GM19467 (cell line): Measurements from ENCODE around the gene ISG20L2.

Experiments used
- ATAC-seq: cut with Tn5 transposase; IDR thresholded peaks from one replicate; pipeline ENCODE4 v1.9.1; 2021; ENCODE audit warnings: mild to moderate bottlenecking, moderate library complexity; ENCODE audit not compliant: unreplicated experiment

ISG20L2 gene

DNA sequence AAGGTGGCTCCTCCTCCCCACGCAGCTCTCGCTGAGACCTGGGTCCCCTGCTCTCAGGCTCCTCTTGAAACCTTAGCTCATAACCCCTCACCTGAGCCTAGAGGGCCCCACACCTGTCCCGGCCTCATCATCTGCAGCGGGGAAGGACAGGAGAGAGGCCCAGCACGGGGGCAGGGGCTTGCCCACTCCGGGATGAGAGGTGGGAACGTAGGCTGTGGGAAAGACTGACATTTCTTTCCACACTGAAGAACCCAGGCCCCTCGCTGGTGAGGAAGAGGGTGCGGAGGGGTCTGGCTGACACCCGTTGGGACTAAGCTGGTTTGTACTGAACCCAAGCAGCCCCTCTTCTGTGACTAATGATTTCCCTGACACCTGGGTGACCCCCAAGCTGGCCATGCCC lies 37.4 kb downstream of the ISG20L2 start:
- ATAC-seq: no peak

DNA sequence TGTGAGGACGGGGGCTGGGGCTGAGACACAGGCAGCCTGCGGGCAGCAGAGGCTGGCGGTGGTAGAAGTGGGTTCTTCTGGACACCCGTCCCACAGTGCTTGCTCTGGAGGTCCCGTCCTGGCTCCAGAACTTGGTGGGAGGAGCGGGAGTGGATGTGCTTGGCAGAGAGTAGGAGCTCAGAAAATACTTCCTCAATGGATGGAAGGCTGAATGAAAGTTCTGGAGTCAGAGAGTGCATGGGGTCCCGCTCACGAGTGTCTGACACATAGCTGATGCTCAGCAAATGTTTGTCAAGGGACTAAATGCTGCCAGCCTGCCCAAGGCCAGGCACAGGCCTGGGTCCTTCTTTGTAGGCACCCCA lies 37.9 kb downstream of the ISG20L2 start:
- ATAC-seq: no peak

DNA sequence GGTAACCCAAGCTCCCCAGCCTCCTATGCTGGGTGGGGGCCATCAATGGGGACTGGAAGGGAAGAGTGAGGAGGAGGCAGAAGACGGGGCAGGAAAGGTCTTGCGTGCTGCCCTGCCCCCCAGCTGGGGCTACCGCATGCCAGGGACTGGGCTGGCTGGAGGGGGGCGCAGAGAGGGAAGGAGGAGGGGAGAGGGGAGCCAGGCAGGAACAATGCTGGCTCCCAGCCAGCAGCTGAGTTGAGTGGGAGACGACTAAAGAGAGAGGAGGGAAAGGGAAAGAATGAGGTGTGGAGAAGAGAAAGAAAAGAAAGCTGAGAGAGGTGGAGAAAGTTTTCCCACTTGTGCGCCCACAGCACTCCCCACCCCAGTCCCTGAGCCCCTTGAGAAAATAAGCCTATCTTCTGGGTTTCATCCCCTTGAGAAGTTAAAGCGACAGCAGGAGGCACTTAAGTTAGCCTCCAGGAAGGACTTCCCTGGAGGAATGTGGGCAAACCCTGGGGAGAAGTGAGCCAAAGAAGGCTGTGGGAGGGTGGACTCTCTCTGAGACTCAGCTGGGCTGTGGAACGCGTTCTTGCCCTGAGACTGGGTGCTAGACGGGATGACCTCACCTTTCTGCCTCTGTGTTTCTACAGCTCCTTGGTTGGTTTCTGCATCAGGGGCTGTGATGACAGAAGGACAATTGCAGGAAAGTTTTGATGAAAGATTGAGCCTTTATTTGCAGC lies 38.5 kb downstream of the ISG20L2 start:
- ATAC-seq: no peak

DNA sequence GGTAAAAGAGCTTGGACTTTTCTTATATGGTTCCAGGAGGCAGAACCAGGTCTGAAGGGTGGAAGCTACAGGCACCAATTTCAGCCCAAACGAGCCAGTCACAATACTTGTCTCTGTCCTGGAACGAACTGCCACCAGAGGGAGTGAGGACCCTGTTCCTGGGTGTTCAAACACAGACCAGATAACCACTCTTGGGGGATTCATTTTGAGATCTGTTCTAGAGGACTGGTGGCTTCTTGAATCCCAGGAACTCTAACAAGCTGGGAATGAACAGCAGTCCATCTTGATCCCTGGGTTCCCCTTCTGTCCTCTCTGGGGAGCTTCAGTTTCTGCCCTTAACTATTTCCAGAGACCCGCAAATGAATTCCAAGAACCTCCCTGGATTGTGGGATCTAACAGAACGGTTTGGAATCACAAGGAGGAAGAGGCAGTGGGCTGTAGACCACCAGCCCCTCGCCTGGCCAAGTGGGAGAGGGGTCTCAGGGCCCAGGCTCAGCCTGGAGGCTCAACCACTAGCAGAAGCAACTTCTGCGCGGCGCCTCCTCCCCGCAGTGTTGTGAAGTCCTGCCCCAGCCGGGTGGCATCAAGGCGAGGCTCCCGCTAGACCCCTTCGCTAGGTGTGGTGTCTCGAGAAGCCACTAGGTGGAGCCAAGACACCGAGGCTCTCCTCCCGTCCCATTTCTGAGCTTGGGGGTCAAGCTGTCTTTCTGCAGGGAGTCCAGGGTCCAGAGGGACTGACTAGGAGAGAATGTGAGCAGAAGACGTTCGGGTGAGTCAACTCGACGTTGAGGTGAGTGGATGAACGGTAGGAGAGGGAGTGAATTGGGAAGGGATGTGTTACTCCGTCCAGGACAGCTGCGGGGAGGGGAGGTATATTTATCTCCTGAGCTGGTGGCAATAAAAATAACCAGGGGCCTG lies 39.3 kb downstream of the ISG20L2 start:
- no peak for ATAC-seq

DNA sequence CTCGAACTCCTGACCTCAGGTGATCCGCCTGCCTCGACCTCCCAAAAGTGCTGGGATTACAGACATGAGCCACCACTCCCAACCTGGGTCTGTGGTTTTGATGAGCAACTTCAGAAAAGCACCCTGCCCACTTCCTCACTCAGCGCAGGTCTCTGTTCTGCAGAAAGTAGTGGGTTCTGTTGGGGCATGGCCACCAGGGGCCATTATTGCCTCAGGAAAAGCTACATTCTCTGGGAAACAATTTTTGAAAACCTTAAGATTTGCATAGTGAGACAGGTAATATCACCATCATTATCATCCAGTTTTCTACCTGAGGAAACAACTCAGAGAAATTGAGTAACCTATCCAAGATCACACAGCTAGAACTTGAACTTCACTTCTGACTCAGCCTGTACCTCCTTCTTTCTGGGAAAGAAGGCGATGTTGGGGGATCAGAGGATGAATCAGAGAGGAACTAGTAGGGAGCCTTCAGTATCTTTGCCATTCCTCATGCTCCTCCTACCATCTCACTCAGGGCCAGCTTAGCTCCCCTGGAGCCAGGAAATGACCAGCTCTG lies 44.3 kb downstream of the ISG20L2 start:
- ATAC-seq: no peak

DNA sequence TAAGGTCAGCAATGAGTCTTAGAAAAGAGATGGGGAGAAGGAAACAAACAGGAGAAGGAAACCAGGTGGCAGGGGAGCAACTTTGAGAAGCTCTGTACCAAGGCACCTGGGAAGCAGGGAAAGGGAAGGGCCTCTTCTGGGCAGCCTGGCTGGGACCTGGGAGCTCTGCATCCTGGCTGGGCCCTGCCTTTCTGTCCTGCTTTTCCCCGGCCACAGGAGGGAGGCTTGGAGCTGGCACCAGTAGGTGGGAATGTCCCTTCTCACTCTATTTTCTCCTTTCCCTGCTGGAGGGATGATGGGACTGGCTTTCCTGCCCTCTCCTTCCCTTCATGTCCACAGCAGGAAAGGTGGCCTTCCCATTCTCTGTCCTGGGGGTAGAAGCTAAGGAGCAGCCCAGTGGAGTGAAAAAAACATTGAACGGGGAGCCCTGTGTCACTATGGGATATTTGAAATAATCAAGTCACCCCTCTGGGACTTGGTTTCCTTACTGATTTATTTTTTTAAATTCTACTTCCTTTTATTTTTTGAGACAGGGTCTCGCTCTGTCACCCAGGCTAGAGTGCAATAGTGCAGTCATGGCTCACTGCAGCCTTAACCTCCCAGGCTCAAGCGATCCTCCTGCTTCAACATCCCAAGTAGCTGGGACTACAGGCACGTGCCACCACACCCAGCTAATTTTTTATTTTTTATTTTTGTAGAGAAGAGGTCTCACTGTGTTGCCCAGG lies 46.2 kb downstream of the ISG20L2 start:
- ATAC-seq: no peak

DNA sequence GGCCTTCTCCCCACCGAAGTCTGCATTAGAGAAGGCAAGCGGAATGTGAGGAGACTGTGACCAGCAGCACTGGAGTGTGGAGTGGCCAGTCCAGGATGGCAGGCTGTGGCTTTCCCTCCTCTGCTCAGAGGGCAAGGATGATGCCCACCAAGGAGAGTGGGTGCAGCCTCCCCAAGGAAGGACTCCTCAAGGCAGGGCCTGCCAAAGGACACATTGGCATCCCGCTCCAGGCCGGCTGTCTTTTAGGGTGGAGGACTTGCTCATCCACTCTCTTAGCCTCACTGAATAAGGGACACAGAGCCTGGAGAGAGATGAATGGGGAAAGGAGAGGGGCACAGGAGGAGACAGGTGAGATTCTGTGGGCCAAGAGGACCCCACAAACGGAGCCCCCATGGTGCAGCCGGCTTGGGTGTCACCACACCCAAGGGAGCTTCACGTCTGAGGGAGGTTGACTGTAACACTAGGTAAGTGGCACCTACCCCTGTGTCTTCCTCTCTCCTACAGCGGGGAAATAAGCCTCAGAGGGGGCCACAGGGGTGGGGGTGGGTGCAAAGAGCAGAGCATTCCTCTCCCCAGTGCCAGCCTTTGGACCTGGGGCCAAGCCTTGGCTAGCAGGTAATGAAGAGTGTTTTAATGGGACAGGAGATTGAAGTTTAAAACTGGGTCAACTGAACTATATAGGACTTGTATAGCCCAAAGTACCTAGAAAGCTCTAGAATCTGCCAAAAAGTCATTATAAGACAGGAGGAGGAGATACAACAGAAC lies 47.2 kb downstream of the ISG20L2 start:
- ATAC-seq: no peak

DNA sequence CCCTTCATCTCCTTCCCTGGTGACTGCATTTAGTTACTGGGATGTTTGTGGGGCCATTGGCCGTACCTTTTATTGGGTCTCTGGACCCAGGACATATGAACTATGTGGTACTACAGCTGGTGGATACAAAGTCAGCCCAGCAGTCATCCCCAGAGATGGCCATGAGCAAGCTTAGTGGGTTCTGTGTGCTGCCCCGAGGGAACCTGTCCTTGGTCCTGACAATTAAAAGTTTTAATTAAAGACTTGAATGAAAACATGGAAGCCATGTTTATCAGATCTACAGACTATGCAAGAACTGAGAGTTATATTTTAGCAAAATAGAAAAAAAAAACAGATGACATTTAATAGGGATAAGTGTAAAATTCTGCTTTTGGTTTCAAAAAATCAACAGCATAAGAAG lies 48.5 kb downstream of the ISG20L2 start:
- ATAC-seq: no peak

DNA sequence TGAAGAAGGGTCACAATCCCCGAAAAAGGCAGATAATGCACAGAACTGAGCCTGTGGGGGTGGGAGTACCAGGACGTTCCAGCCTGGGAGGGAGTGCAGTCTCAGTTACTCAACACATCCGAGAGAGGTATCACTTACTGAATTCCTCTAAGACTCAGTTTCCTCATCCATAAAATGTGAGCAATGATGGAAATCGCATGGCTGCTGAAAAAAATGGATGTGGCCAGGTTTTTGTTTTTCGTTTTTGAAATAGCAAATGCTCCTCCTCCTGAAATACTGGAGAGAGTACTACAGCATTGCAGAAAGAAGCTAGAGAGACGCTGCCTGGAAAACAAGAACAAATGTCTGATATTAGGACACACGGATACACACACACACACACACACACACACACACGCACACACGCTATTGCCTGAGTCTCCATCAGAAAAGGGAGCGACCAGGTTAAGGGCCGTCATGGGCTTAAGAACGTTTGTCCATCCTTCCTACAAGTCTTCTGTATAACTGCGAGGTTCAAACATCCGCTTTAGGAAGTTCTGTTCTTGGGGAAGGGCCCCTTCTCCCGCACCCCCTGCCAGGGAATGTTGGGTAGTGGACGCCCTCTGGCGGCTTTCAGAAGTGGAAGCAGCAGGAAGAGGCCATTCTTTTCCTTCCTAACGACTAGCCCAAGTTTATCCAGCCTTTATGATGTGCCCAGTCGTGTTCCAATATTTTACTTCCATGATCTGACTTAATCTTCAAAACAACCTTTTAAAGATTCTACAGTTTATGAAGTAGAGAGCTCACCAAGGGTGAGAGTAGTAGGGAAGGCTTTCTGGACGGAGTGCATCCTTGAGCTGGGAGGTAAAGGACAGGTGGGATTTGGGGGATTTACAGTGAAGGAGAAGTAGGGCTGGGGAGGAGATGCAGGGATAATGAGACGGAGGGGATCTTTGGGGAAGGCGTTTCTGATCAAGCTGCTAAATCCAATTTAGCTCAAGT lies 50.7 kb downstream of the ISG20L2 start:
- ATAC-seq: no peak

DNA sequence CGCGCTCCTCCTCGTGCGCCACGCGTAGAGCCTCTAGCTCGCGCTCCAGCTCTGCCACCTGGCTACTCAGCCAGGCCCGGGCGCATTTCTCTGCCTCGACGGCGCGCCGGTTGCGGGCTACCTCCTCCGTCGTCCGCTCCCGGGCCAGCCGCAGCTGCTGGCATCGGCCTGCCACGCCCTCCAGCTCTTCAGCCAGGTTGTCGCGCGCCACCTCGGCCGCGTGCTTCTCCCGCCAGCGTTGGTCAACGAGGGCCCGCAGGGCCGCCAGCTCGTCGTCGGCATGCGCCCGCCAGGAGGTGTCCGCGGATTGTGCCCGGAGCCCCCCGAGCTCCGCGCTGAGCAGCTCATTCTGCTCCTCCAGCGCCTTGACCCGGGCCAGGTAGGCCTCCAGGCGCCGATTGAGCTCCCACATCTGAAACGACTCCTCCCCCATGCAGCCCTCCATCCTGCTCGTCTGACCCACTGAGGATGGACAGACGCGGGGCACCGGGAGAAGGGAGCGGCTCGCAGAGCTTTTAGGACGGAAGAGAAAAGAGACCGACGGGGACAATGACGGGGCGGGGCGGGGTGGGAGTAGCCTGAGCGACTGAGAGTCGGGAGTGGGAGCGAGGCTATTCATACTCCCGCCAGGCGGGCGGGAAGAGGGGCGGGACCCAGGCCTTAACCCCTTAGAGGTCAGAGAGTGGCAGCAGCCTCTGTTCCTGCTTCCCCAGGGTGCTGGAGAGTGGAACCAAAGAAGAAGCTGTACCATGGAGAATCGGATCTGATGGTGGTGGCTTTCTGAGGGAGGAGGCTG lies 51.5 kb downstream of the ISG20L2 start, which contains the start of gene NES:
Gene NES (minus strand): TSS at position 588 of the 796 bp plus-strand sequence. CDS start 143 bp downstream, at position 445.
- ATAC-seq: no peak

DNA sequence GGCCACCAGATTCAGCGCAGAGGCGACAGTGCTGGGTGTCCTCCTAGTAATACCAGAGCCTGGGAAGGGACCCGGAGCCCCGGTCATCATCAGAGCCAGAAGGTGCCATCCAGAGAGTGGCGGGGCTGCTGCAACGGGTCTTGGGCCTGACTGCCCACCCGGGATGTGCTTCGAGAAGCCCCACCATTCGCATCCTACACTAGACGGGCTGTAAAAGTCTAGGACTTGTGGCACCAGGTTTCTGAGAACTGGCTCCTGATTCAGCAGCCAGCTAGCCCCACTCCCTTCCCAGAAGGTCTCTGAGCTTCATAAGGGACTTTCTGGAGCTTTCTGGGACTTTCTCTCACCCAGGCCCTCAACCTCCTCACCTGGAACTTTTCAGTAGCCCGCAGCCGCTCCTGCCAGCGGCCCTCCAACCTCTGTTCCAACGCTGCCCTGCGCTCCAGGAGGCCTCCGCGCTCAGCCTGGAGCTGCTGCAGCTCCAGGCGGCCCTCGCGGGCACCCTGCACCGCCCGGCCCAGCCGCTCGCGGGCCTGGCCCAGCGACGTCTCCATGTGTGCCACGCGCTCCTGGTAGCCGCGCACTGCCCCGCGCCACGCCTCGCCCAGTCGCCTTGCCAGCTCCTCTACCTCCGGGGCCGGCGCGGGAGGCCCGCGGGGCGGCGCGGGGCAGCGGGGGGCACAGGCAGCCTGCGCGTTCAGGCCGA lies 52.3 kb downstream of the ISG20L2 start:
- ATAC-seq: no peak

DNA sequence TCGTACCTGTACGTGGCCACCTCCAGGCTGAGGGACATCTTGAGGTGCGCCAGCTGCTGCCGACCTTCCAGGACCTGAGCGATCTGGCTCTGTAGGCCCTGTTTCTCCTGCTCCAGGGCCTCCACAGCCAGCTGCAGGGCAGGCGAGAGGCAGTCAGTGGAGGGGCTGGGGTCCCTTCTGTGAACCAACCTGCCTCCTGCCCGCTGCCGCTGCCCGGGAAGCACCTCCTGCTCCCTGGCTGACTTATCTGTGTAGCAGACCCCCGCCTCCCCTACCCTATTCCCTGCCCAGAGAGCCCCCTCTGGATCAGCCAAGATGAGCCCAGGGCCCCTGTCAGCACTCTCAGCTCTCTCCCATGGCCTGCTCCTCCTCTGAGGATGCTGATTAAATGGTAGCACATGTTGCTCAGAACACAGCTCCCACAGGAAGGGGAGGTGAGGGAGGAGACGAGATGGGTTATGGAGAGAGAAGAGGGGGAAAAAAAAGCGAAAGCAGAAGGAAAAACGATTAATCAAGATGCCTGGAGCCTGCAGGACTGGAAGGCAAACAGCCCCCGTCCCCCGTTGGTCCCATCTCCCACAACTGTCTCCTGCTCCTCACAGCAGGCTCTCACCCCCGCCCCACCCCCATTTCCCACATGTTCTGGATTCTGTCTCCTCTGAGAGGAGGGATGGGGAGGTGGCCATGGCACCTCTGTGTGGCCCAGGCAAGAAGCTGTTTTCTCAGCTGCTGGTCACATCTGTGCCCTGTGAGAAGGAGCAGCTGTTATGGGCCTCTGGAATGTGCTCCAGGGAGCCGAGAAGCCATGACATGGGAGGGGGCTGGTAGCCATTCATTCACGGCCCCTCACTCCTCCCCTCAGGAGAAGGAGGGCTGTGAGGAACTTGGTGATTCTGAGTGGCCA lies 53.1 kb downstream of the ISG20L2 start:
- ATAC-seq: no peak

DNA sequence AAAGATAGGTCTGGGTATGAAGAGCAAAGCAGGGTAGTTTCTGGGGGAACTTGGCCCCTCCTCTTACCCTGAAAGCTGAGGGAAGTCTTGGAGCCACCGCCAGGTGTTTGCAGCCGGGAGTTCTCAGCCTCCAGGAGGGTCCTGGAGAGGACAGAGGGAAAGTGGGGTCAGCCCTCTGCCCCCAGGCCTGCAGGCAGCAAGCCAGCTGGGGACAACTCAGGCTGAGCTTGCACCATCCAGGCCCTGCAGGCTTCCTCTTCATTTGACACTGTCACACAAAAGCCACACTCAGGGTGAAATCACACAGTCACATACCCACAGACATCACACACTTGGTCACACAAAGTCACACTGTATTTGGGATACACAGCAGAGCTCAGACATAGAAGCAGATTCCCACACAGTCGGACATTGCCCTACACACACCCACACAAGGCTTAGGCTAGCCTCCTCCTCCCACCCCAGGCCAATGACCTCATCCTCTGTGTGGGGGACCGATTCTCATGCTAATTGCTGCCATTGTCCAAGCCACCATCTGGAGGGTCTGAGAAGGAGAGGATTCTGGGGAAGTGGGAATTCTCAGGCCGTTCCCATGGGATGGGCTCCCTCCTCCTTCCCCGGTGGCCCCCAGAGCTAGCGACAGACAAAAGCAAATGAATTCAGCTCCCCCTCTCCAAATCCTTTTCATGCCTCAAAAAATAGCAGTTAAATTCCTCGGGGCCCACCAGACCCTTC lies 55.0 kb downstream of the ISG20L2 start:
- ATAC-seq: no peak
